Measurements from ENCODE around the gene SUCO.

Gene SUCO

DNA sequence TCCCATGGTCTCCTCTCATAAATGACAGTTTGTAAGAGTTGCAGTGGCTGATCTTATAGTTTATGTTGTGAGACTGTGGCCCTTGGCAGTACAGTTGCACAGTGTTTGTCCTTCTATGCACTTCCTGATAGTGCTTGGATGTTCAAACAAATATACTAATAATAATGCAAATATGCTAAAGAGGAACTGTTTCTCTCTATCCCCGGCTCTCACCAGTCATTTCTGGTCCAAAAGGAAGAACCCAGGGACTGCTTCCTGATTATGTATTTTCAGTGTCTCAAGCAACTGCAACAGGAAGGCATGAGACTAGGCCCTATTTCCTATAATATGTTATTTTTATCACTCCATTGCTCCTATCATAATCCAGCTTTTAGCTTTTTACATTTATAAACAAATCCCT lies 17.0 kb upstream of the SUCO start:
- no peak for DNase-seq

DNA sequence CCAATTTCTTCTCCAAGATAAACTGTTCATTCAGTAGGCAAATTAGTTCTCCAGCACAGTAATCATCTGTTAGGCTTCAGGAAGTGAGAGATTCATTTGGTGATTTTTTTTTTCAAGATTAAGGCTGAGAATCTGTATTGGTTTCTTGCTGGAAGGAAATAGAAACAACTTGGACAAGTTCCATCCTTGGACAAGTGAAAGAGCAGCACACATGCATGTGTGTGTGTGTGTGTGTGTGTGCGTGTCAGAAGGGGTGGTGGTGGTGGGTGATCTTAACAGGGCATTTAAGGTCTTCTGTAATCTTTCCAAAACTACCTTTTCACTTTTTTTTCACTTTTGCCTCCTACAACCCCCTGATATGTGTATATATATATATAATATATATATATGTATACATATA lies 15.9 kb upstream of the SUCO start:
- no peak for DNase-seq

GRCh38 chr1:172517545-172517944 lies 15.4 kb upstream of the SUCO start:
- no peak for DNase-seq

- no peak for DNase-seq
Observed at GRCh38 chr1:172529304-172529703, 3.6 kb upstream of the SUCO start.

DNA sequence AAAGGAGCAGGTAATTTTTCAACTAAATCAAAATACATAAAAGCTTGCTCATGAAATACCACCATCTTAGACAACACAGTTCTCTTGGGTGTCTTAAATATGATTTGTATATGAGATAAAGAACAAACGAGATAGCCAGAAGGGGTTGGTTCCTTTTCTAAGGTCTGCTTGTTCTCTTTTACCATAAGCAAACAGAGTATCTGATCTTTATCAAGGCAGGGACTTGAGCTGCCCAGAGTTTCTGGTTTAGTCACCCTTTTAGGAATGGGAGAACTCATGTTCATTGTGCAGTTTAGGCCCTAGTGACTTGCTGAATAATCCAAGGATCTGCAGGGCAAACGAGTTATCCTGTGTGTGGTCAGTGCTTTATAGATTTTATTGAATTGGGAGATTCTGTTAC lies 3.0 kb upstream of the SUCO start:
- no peak for DNase-seq

- DNase-seq = no peak
Observed at GRCh38 chr1:172531412-172532182, 1.4 kb upstream of the SUCO start.

- DNase-seq = peak; percentile 95
Observed at GRCh38 chr1:172532183-172532699, 709 bp upstream of the SUCO start.

DNA sequence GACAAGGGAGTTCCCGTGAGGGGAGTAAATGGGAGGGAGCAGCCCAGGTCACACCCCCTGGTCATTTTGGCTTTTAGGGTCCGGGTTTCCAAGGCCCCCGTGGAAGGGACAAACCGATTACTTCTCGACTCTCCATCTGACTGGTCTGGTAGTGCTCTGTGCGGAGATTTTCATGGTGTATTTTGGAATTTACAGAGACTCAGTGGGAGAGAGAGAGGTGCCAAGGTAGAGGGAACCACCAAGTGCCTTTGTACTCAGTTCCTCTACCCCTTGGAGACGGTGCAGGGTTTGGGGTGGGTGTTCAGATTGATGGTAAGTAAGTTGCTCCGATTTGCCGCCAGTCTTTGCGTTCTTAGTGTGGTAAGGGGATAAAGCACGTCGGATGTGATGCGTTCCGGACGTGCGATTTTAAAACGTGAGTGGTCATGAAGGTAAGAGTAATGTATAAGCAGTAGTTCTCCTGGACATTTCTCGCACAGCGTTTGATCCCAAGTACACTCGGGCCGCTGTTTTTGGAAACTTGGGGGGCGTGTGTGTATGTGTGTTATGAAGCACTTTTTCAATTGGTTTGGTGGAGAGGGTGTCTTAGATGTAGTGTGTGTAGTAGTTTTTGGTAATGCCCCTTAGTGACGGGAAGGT lies 682 bp downstream of the SUCO start:
- peak; percentile 28 for DNase-seq

DNA sequence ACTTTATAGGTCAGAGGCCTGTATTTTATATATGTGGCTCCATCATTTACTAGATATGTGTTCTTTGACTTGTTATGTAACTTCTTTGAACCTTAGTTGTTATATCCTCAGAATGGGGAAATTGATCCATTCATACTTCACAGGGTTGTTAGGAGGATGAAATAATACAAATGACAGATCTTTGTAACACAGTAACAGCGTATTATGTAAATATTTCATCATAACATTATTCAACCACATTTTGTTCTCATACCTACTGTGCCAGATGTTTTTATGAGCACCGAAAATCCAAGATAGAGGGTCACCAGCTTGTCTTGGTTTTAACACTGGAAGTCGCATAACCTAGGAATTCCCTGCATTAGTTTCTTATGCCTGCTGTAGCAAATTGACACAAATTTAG lies 3.3 kb downstream of the SUCO start:
- DNase-seq = no peak

DNA sequence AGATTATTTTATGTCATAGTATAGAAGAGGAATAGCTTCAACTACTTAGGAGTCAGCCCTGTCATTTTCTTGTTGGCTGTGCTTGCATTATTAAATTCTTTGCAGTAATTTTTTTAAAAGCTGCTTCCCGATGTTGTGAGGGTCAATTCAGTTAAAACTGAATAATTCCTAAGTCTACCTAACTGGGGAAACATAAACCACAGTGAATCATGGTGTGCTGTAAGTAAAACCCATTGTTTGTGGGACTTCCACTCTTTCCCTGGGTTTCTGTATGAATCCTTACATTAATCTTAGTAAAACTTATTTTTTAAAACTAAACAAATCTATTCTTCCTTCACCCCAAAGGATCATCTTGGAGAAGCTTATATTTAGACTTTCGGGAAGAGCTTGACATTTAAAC lies 4.4 kb downstream of the SUCO start:
- DNase-seq = no peak

DNA sequence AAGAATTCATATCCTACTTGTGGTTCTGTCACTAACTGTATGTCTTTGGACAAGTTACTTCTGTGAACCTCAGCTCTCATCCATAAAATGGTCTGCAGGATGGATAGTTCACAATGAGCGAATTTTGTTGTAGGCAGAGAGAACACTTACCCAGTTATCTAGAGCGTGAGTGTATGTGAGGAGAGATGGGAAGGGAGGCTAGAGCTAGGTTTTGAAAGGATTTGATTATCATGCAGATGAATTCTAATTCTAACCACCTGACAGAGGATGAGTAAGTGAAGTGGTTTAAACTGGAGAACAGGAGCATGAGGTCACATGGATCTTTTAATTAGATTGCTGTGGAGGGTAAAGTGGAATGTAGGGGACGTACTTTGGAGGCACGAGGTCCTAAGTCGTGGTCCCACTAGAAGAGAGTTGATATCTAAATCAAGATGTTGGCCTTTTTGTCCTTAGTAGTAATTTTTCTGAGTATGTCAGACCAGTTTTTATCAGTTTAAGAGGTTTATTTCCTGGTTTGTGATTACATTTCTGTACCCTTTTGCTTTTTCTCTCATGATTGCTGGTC lies 5.0 kb downstream of the SUCO start:
- DNase-seq = no peak

DNA sequence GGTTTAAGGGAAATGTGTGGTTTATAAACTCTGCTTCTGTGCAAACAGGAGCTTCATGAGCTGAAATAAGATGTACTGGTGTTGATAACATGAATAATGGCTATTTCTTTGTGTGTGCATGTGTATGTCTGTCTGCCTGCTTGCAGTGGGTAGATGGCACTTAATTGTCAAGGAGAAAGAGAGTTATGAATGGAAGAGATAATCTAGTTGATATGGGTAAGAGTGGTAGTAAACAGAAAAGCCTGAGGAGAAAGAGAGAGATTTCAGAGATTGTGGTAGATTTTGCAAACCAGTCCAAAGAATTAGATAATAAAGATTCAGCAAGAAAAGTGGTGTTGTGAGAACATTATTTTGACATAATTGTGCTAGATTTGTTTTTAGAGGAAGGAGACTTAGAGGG lies 7.7 kb downstream of the SUCO start:
- DNase-seq = no peak

DNA sequence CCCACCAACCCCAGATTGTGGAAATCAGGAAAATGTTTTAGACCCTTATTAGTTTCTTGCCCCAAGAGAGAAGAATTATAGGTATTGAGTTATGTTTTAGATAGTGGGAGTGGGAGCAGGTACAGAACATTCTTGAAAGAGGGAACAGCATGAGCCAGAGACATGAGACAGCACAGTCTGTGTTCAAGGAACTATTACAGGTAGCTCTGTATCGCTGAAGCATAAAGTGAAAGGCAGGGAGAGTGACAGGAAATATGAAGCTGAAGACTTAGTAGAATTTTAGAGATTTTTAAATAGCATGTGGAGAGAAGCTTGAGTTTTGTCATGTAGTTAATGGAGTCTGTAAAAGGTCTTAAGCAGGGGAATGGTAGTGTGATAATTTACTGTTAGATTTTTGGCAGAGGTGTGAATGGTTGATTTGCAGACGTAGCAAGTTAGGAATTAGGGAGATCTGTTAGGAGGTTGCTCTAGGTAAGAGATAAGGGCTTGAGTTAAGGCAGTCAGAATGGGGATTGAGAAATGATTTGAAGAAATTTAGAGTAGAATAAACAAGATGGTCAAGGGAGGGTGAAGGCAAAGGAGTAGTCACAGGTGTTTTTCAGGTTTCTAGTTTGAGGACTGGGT lies 11.6 kb downstream of the SUCO start:
- no peak for DNase-seq

DNA sequence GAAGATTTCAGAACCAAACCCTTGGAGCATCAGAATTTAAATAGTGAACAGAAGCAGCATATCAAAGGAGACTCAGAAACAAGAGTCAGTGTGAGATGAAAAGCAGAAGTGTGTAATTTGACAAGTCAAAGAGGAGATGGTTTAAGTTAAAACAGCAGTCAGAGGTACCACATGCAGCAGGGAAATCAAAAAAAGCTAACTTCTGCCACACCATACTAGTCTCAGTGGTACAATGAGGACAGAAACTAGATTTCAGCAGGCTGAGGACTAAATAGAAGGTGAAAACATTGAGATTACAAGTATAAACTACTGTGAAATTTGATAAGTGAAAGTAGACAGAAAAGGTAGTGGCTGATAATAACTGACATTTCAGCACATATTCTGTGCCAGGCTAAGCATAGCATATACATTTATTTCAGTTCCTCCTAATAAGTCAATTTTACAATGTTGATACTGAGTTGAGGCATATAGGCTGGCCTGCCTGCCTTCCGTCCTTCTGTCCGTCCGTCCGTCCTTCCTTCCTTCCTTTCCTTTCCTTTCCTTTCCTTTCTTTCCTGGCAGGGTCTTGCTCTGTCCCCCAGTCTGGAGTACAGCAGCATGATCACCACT lies 12.6 kb downstream of the SUCO start:
- no peak for DNase-seq

- no peak for DNase-seq
Observed at GRCh38 chr1:172547071-172547470, 14.1 kb downstream of the SUCO start.

- DNase-seq = no peak
Observed at GRCh38 chr1:172549621-172550280, 16.8 kb downstream of the SUCO start.

- DNase-seq = no peak
Observed at GRCh38 chr1:172551279-172551678, 18.3 kb downstream of the SUCO start.

- no peak for DNase-seq
Observed at GRCh38 chr1:172554915-172555314, 22.0 kb downstream of the SUCO start.

DNA sequence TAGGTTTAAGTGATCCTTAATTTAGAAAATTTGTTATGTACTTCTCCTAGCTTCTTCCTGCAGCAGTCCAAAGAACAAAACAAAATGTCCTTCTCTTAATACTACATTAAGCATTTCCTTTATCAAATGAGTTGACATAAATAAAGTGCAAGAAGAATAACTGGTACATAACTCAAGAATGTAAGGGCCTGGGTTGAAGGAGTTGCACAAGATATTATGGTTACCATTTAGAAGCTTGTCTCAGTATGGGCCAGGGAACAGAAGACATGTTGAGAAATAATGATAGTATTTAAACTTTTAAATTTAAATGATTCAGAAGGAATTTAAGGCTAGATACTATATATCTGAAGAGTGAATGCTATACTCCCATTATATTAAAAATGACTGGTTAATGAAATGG lies 23.5 kb downstream of the SUCO start:
- no peak for DNase-seq

GRCh38 chr1:172557270-172557669 lies 24.3 kb downstream of the SUCO start:
- no peak for DNase-seq

GRCh38 chr1:172559572-172560210 lies 26.7 kb downstream of the SUCO start:
- no peak for DNase-seq

DNA sequence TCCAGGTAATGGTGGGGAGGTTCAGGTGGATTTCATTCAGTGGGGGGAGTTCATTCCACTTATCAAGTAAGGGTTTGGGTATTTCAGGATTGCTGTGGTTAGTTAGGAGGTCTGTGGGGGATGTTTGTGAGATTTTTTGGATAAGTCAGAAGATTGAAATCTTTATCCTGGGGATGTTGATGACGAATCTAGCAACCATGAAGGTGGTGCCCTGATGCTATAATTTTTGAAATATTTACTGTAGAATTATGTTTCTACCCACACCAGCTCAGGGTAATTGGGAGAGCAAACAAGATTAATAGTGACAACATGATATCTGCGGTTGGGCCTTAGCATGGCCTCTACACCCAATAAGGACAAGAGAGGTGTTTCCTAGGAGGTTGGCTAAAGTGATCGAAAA lies 28.3 kb downstream of the SUCO start:
- no peak for DNase-seq
